ENCODE data around the gene MBTD1. TPM values are rescaled to one million over a fixed set of nuclear protein-coding genes. Genes with fewer than 3 reads are reported as not detected.
"Not testable (repeated sequence)": the region's sequence is repeated elsewhere in the genome, so short reads cannot be mapped to it uniquely, and the experiment has no call there.

Gene MBTD1
- total and polyA plus RNA-seq, 2 experiments from 2014 or later, result 1.6 to 4.8 TPM

DNA sequence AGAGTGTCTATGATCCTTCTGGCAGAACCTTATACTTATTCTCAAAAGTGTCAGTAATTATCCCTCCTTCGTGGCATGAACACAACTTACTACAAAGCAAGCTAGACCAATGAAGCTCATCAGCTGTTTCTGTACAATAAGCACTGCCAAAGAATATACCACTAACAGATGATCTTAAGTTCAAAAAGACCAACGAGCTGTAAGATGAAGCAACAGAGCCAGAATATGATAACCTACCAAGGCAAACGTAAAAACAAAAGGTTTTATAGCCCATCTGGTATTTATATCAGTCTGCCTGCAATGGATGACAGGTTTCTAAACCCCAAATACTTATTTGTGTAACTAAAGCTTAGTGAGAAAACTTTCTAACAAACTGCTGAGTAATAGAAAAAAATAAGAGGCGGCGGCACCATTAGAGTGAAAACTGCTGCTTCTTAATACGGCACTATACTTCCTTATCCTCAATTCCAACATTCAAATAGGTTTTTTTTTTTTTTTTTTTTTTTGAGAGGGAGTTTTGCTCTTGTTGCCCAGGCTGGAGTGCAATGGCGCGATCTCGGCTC lies 71.5 kb downstream of the MBTD1 start:
- H3K36me3 ChIP-seq (ENCODE audit: low read depth), result peaks cover 41% of the 10 kb centered on the region
- no peaks in the 10 kb centered on the region for H3K9me3 ChIP-seq (ENCODE audit: low read depth)
- H3K4me2 ChIP-seq (ENCODE audit: unreplicated experiment), result no peak overlapping the region
- 65 to 67% methylated on average over 8 to 9 of the region's 9 CpGs for WGBS, 2 experiments (ENCODE audit: low coverage in 1 of 2, low lambda C conversion rate in 2 of 2, missing lambda C conversion rate in 2 of 2)
- no peaks in the 10 kb centered on the region for H3K9me2 ChIP-seq (ENCODE audit: insufficient read depth)
- no peaks in the 10 kb centered on the region for H3K79me2 ChIP-seq (ENCODE audit: insufficient read depth)
- H3K27ac ChIP-seq, result no peak overlapping the region
- in situ Hi-C loops (cut with MboI), result no loop called here
- no peak overlapping the region for H3K9ac ChIP-seq
- H4K20me1 ChIP-seq (ENCODE audit: insufficient read depth), result peaks cover 3% of the 10 kb centered on the region; the same call in 1 of the 2 replicates
- DNase-seq, result no peak
- H3K4me1 ChIP-seq (ENCODE audit: insufficient read depth), result no peaks in the 10 kb centered on the region
- no peak overlapping the region for H2AFZ ChIP-seq
- TF ChIP-seq EZH2 (IDR thresholded peaks at IDR 0.05; ENCODE audit: insufficient read depth, poor library complexity, severe bottlenecking), result no peak
- TF ChIP-seq EZH2phosphoT487 (IDR thresholded peaks at IDR 0.05; ENCODE audit: insufficient read depth, low read depth), result no peak
- H3F3A ChIP-seq (ENCODE audit: insufficient read depth), result peaks cover 6% of the 10 kb centered on the region; the same call in 1 of the 2 replicates
- no peak overlapping the region for H3K4me3 ChIP-seq
- no peaks in the 10 kb centered on the region for H3K27me3 ChIP-seq (replicated peaks; ENCODE audit: insufficient read depth)

DNA sequence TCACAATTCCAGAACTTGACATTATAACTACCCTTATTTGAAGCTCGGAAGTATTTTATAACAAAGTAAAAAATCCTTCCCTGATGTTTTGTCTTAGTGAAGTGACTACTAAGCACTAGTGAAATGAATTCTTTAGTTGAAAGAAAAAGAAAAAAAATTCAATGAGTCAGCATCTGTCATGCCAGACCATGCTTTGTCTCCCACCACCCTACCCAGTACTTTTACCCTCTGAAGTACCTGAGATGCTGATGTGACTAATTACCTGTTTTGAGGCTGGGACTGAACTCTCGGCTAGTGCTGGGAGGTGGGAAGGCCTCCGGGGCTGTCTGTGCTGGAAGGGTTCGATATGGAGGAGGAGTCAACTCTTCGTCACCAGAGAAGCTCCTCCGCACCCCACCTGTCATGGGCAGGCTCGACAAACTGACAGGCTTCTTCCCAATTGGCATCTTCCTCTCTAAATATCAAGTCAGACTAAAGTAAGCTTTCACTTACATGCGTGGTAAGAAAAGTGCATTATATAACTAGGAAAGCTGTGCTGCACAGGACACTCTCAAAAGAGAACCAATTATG lies 74.0 kb downstream of the MBTD1 start:
- Histone ChIP-seq H3K4me1 (ENCODE audit: insufficient read depth) (no peaks in the 10 kb centered on the region), H2AFZ (no peak overlapping the region), H3K36me3 (ENCODE audit: low read depth) (peaks cover 19% of the 10 kb centered on the region), H3K9me3 (ENCODE audit: low read depth) (no peaks in the 10 kb centered on the region), H3K4me3 (no peak overlapping the region), H3F3A (ENCODE audit: insufficient read depth) (peaks cover 6% of the 10 kb centered on the region; the same call in 1 of the 2 replicates), H3K4me2 (ENCODE audit: unreplicated experiment) (no peak overlapping the region), H3K9me2 (ENCODE audit: insufficient read depth) (no peaks in the 10 kb centered on the region), H3K79me2 (ENCODE audit: insufficient read depth) (no peaks in the 10 kb centered on the region), H3K27me3 (replicated peaks; ENCODE audit: insufficient read depth) (no peaks in the 10 kb centered on the region), H3K9ac (no peak overlapping the region), H3K27ac (no peak overlapping the region), H4K20me1 (ENCODE audit: insufficient read depth) (peaks cover 3% of the 10 kb centered on the region; the same call in 1 of the 2 replicates)
- no peak for TF ChIP-seq EZH2 (IDR thresholded peaks at IDR 0.05; ENCODE audit: insufficient read depth, poor library complexity, severe bottlenecking)
- no peak for TF ChIP-seq EZH2phosphoT487 (IDR thresholded peaks at IDR 0.05; ENCODE audit: insufficient read depth, low read depth)
- in situ Hi-C loops (cut with MboI), result no loop called here
- DNase-seq, result no peak
- WGBS, 2 experiments (ENCODE audit: low coverage in 1 of 2, low lambda C conversion rate in 2 of 2, missing lambda C conversion rate in 2 of 2), result 90 to 91% methylated on average over 7 to 8 of the region's 8 CpGs

DNA sequence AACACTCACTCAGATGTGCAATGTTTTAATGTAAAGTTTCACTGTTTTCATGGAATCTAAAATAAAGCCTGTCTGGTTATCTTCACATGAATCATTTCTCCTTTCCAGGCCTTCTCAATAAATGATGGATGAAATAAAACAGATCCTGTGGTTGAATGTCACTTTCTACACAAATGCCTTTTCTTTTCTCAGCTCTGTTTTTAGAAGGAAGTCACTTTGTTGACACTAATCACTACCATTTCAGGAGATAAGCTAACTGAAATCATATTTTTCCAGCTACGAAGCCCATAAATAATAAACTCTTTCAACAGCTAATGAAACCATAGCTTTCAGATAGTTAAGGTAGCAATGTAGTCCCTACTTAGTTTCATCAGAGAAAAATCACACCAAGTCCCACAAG lies 75.7 kb downstream of the MBTD1 start:
- H3K79me2 ChIP-seq (ENCODE audit: insufficient read depth), result no peaks in the 10 kb centered on the region
- 87 to 95% methylated on average over 1 of the region's 1 CpG for WGBS, 2 experiments (ENCODE audit: low coverage in 1 of 2, low lambda C conversion rate in 2 of 2, missing lambda C conversion rate in 2 of 2)
- H3K9me2 ChIP-seq (ENCODE audit: insufficient read depth), result no peaks in the 10 kb centered on the region
- peaks cover 6% of the 10 kb centered on the region for H3F3A ChIP-seq (ENCODE audit: insufficient read depth)
- no peaks in the 10 kb centered on the region for H3K9me3 ChIP-seq (ENCODE audit: low read depth)
- no peak overlapping the region for H3K4me3 ChIP-seq
- H3K36me3 ChIP-seq (ENCODE audit: low read depth), result peaks cover 17% of the 10 kb centered on the region; the same call in 1 of the 2 replicates
- no peak overlapping the region for H3K9ac ChIP-seq
- H3K27ac ChIP-seq, result no peak overlapping the region
- no peaks in the 10 kb centered on the region for H3K27me3 ChIP-seq (replicated peaks; ENCODE audit: insufficient read depth)
- H3K4me2 ChIP-seq (ENCODE audit: unreplicated experiment), result no peak overlapping the region
- H4K20me1 ChIP-seq (ENCODE audit: insufficient read depth), result peaks cover 3% of the 10 kb centered on the region; the same call in 1 of the 2 replicates
- peaks cover 8% of the 10 kb centered on the region for H3K4me1 ChIP-seq (ENCODE audit: insufficient read depth)
- no peak for DNase-seq
- in situ Hi-C loops (cut with MboI), result no loop called here
- TF ChIP-seq EZH2 (IDR thresholded peaks at IDR 0.05; ENCODE audit: insufficient read depth, poor library complexity, severe bottlenecking) (no peak), EZH2phosphoT487 (IDR thresholded peaks at IDR 0.05; ENCODE audit: insufficient read depth, low read depth) (no peak)
- no peak overlapping the region for H2AFZ ChIP-seq

DNA sequence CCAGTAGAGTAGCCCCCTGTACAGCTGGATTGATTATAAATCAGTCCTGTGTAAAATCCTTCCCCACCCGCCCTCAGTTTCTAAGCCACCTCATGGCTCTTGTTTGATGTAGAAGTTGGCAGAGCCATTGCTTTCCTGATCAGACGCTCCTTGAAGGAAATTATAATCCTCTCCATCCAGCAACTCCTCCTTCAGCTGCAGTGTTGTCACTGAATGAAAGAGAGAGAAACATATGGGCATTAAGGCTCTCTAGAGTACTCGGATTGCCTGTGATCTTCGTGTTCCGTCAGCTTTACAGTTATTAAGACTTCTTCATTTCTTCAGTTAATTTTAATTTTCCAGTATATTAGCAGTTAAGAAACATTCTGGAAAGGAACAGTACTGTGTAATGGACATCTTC lies 79.4 kb downstream of the MBTD1 start:
- WGBS, 2 experiments (ENCODE audit: low coverage in 1 of 2, low lambda C conversion rate in 2 of 2, missing lambda C conversion rate in 2 of 2), result 72 to 74% methylated on average over 5 of the region's 5 CpGs

DNA sequence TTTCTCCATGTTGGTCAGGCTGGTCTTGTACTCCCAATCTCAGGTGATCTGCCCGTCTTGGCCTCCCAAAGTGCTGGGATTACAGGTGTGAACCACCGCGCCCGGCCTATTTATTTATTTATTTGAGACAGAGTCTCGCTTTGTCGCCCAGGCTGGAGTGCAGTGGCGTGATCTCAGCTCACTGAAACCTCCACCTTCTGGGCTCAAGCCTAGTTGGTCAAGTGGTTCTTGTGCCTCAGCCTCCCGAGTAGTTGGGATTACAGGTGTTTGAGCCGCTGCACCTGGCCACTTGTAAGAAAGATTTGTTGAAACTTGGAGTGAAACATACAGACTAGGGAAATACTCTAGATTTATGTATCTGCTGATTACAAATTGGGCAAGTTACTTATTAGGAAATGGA lies 87.8 kb downstream of the MBTD1 start:
- H3K9me3 ChIP-seq (ENCODE audit: low read depth); H3K9me2 ChIP-seq (ENCODE audit: insufficient read depth); H3K27me3 ChIP-seq (replicated peaks; ENCODE audit: insufficient read depth); H3K9ac ChIP-seq; H3K4me1 ChIP-seq (ENCODE audit: insufficient read depth); H3K4me3 ChIP-seq; H3K27ac ChIP-seq; DNase-seq; H2AFZ ChIP-seq; in situ Hi-C loops (cut with MboI); H3K4me2 ChIP-seq (ENCODE audit: unreplicated experiment); H4K20me1 ChIP-seq (ENCODE audit: insufficient read depth): not testable (repeated sequence)
- peaks cover 45% of the 10 kb centered on the region for H3F3A ChIP-seq (ENCODE audit: insufficient read depth)
- H3K36me3 ChIP-seq (ENCODE audit: low read depth), result peaks cover 39% of the 10 kb centered on the region
- WGBS, 2 experiments (ENCODE audit: low coverage in 1 of 2, low lambda C conversion rate in 2 of 2, missing lambda C conversion rate in 2 of 2), result 84 to 86% methylated on average over 9 of the region's 9 CpGs
- H3K79me2 ChIP-seq (ENCODE audit: insufficient read depth), result peaks cover 32% of the 10 kb centered on the region

More for the DNA sequence above, 79.4 kb downstream of the MBTD1 start:
- peaks cover 15% of the 10 kb centered on the region; the same call in 1 of the 2 replicates for H3K36me3 ChIP-seq (ENCODE audit: low read depth)
- H3K9me2 ChIP-seq (ENCODE audit: insufficient read depth), result no peaks in the 10 kb centered on the region
- no peak overlapping the region for H2AFZ ChIP-seq
- H3K9me3 ChIP-seq (ENCODE audit: low read depth), result no peaks in the 10 kb centered on the region
- H3K27ac ChIP-seq, result no peak overlapping the region
- no peaks in the 10 kb centered on the region for H4K20me1 ChIP-seq (ENCODE audit: insufficient read depth)
- in situ Hi-C loops (cut with MboI), result no loop called here
- peaks cover 8% of the 10 kb centered on the region for H3K4me1 ChIP-seq (ENCODE audit: insufficient read depth)
- H3K27me3 ChIP-seq (replicated peaks; ENCODE audit: insufficient read depth), result no peaks in the 10 kb centered on the region
- no peak overlapping the region for H3K4me3 ChIP-seq
- no peak for TF ChIP-seq EZH2 (IDR thresholded peaks at IDR 0.05; ENCODE audit: insufficient read depth, poor library complexity, severe bottlenecking)
- TF ChIP-seq EZH2phosphoT487 (IDR thresholded peaks at IDR 0.05; ENCODE audit: insufficient read depth, low read depth), result no peak
- DNase-seq, result no peak
- H3K79me2 ChIP-seq (ENCODE audit: insufficient read depth), result no peaks in the 10 kb centered on the region
- no peak overlapping the region for H3K4me2 ChIP-seq (ENCODE audit: unreplicated experiment)
- no peak overlapping the region for H3K9ac ChIP-seq
- peaks cover 18% of the 10 kb centered on the region; the same call in 1 of the 2 replicates for H3F3A ChIP-seq (ENCODE audit: insufficient read depth)
